SK-N-SH treated with all-trans-retinoic acid at 6 μM for 48 hours (cell line): ENCODE data around the gene STIL.

ENCODE experiments used
- ARNTL ChIP-seq: fragments of 450-650 bp; formaldehyde crosslinking; IDR thresholded peaks from 2 replicates; pipeline ENCODE4 v1.5.0; 2020; ENCODE audit warnings: low read depth, mild to moderate bottlenecking, moderate library complexity, borderline replicate concordance
- ISL1 ChIP-seq: fragments of 250-450 bp; sonication (Bioruptor Pico); IDR thresholded peaks from 2 replicates; pipeline ENCODE4 v2.1.2; 2022; ENCODE audit warnings: mild to moderate bottlenecking, moderate library complexity
- RARB ChIP-seq: fragments of 250-450 bp; sonication (Bioruptor Pico); IDR thresholded peaks from 2 replicates; pipeline ENCODE4 v1.8.0; 2021; ENCODE audit warnings: mild to moderate bottlenecking, moderate library complexity
- TCF4 ChIP-seq: fragments of 250-450 bp; sonication (Bioruptor Pico); IDR thresholded peaks from 2 replicates; pipeline ENCODE4 v1.8.0; 2021; ENCODE audit warnings: mild to moderate bottlenecking, moderate library complexity, borderline replicate concordance
- TOX ChIP-seq: fragments of 250-450 bp; sonication (Bioruptor Pico); IDR thresholded peaks from 2 replicates; pipeline ENCODE4 v1.8.0; 2021; ENCODE audit warnings: mild to moderate bottlenecking, moderate library complexity, borderline replicate concordance
- ZC3H10 ChIP-seq: fragments of 250-450 bp; sonication (Bioruptor Pico); IDR thresholded peaks from 2 replicates; pipeline ENCODE4 v1.5.1; 2021; ENCODE audit warnings: mild to moderate bottlenecking, moderate library complexity
- ZFP30 ChIP-seq: fragments of 450-650 bp; formaldehyde crosslinking; IDR thresholded peaks from 2 replicates; pipeline ENCODE4 v1.5.0; 2022; ENCODE audit warnings: mild to moderate bottlenecking, moderate library complexity
- ZNF70 ChIP-seq: fragments of 450-650 bp; formaldehyde crosslinking; IDR thresholded peaks from 2 replicates; pipeline ENCODE4 v1.5.0; 2020; ENCODE audit warnings: mild to moderate bottlenecking, moderate library complexity
- TF ChIP-seq, protein P1 (sequence below): fragments of 250-450 bp; sonication (Bioruptor Pico); IDR thresholded peaks from 2 replicates; pipeline ENCODE4 v1.8.0; 2020; ENCODE audit warnings: mild to moderate bottlenecking, moderate library complexity, borderline replicate concordance

DNA sequence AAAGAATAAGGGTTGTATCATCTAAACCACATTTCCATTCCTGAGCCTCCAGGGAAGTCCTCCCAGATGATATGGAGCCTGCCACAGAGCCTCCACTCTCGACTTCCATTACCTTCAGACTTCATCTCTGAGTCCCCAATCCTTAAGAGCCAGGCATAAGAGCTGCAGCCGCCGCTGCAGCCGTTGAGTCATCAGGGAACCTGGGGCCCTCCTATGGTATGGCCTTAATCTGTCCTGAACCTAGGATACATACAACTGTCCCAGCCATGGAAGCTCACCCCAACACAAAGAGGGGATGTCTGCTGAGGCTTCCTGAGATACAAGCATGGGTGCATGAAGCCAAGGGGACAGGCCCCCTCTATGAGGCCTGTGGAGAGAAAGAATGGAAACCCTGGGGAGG is 98.2 kb downstream of the STIL start:
- no peak for TF ChIP-seq ARNTL (CRISPR knock-in tag)
- TF ChIP-seq, protein P1, sequence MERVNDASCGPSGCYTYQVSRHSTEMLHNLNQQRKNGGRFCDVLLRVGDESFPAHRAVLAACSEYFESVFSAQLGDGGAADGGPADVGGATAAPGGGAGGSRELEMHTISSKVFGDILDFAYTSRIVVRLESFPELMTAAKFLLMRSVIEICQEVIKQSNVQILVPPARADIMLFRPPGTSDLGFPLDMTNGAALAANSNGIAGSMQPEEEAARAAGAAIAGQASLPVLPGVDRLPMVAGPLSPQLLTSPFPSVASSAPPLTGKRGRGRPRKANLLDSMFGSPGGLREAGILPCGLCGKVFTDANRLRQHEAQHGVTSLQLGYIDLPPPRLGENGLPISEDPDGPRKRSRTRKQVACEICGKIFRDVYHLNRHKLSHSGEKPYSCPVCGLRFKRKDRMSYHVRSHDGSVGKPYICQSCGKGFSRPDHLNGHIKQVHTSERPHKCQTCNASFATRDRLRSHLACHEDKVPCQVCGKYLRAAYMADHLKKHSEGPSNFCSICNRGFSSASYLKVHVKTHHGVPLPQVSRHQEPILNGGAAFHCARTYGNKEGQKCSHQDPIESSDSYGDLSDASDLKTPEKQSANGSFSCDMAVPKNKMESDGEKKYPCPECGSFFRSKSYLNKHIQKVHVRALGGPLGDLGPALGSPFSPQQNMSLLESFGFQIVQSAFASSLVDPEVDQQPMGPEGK (CRISPR knock-in tag): no peak
- TF ChIP-seq ZC3H10: no peak
- TF ChIP-seq ZFP30 (CRISPR knock-in tag): no peak
- no peak for TF ChIP-seq ZNF70
- no peak for TF ChIP-seq RARB (CRISPR knock-in tag)
- no peak for TF ChIP-seq TOX (CRISPR knock-in tag)
- no peak for TF ChIP-seq ISL1 (CRISPR knock-in tag)
- no peak for TF ChIP-seq TCF4 (CRISPR knock-in tag)
